GM12878 (cell line): ENCODE results near the gene KDELR1. TPM values are rescaled to one million over a fixed set of nuclear protein-coding genes. Genes with fewer than 3 reads are reported as not detected.

ENCODE experiments used
- ATAC-seq: fragments of 200-7000 bp; cut with Tn5 transposase; 3 replicates; pipeline ENCODE4 v1.9.1; 2020; ENCODE audit warnings: mild to moderate bottlenecking, moderate library complexity
- BruUV-seq: library from RNA; stranded (reverse); fragments of 400-500 nt; replicated peaks from 2 replicates; lab custom pipeline; 2021; lab: Mats Ljungman, UMichigan
- CTCF ChIA-PET: fragments of 300-600 bp; sonication (Branson Sonifier 250); formaldehyde crosslinking; extraction: SDS; loops from one replicate; lab custom pipeline; 2021; ENCODE audit warnings: inconsistent platforms; lab: Yijun Ruan, JAX
- POLR2A ChIA-PET: fragments of 350-600 bp; formaldehyde crosslinking; extraction: SDS; loops from one replicate; lab custom pipeline; 2021; ENCODE audit warnings: inconsistent platforms; lab: Charles Lee
- RAD21 ChIA-PET: fragments of 300-600 bp; sonication (Branson Sonifier 250); formaldehyde crosslinking; loops from one replicate; lab custom pipeline; 2023; ENCODE audit warnings: antibody characterized with exemption; ENCODE audit not compliant: unreplicated experiment; lab: Charles Lee
- SMC1A ChIA-PET: fragments of 300-600 bp; sonication (Branson Sonifier 250); formaldehyde crosslinking; loops from one replicate; lab custom pipeline; 2023; ENCODE audit not compliant: unreplicated experiment, uncharacterized antibody; lab: Charles Lee
- DNase-seq: peaks from one replicate; pipeline ENCODE4 v3.0.0-alpha.2; 2011; ENCODE audit warnings: low read depth, low spot score
- FAIRE-seq: peaks from 3 replicates; lab custom pipeline; 2011; peaks lifted over from hg19 to GRCh38; lab: Jason Lieb, UNC
- H2AFZ ChIP-seq: 2 replicates; pipeline ENCODE4 v1.6.0; 2011; ENCODE audit warnings: low read depth, low read length, control low read depth; ENCODE audit not compliant: control insufficient read depth
- H3K27ac ChIP-seq: 2 replicates; pipeline ENCODE4 v1.5.1; 2011; ENCODE audit warnings: control low read depth; ENCODE audit not compliant: control insufficient read depth, insufficient read depth
- H3K27me3 ChIP-seq, 2 experiments: replicated peaks in 1 of 2; 2 replicates each; pipeline versions ENCODE4 v1.6.0 to v1.6.1; 2011; ENCODE audit warnings: low read length in 1 of 2; ENCODE audit not compliant: control insufficient read depth in 2 of 2, insufficient read depth in 2 of 2
- H3K36me3 ChIP-seq, 2 experiments: 2 replicates each; pipeline ENCODE4 v1.5.1; 2011; ENCODE audit warnings: low read length in 1 of 2; ENCODE audit not compliant: control insufficient read depth in 2 of 2, insufficient read depth in 2 of 2
- H3K4me1 ChIP-seq: 2 replicates; pipeline ENCODE4 v1.6.1; 2011; ENCODE audit warnings: mild to moderate bottlenecking, low read length, moderate library complexity, mixed read lengths; ENCODE audit not compliant: control insufficient read depth, insufficient read depth
- H3K4me2 ChIP-seq: 2 replicates; pipeline ENCODE4 v1.6.0; 2011; ENCODE audit warnings: control low read depth; ENCODE audit not compliant: control insufficient read depth, insufficient read depth
- H3K4me3 ChIP-seq: fragments of 200-600 bp; sonication (generic); 2 replicates; pipeline ENCODE4 v1.5.1; 2016
- H3K79me2 ChIP-seq: 2 replicates; pipeline ENCODE4 v1.6.0; 2011; ENCODE audit warnings: low read length; ENCODE audit not compliant: control insufficient read depth, insufficient read depth
- H3K9ac ChIP-seq: 2 replicates; pipeline ENCODE4 v1.8.0; 2011; ENCODE audit warnings: low read length, control low read depth, mixed read lengths; ENCODE audit not compliant: control insufficient read depth, insufficient read depth
- H3K9me3 ChIP-seq: replicated peaks from 3 replicates; pipeline ENCODE4 v1.5.1; 2011; ENCODE audit warnings: mild to moderate bottlenecking, low read length; ENCODE audit not compliant: control insufficient read depth, insufficient read depth
- H4K20me1 ChIP-seq: 2 replicates; pipeline ENCODE4 v1.6.0; 2011; ENCODE audit not compliant: control insufficient read depth, insufficient read depth
- ATF7 ChIP-seq: fragments of 450-650 bp; IDR thresholded peaks from 2 replicates; pipeline ENCODE4 v1.6.1; 2016; ENCODE audit warnings: low read depth, mild to moderate bottlenecking
- DPF2 ChIP-seq: fragments of 450-650 bp; IDR thresholded peaks from 2 replicates; pipeline ENCODE4 v1.6.1; 2017; ENCODE audit warnings: mild to moderate bottlenecking
- IKZF2 ChIP-seq, 2 experiments: fragments of 450-650 bp; IDR thresholded peaks; 2 replicates each; pipeline ENCODE4 v1.6.1; 2017; ENCODE audit warnings: mild to moderate bottlenecking in 2 of 2, moderate library complexity in 2 of 2
- KLF5 ChIP-seq: fragments of 450-650 bp; IDR thresholded peaks from 2 replicates; pipeline ENCODE4 v1.6.1; 2014; ENCODE audit warnings: mild to moderate bottlenecking; ENCODE audit not compliant: partially characterized antibody
- MEF2B ChIP-seq: fragments of 450-650 bp; IDR thresholded peaks from 2 replicates; pipeline ENCODE4 v1.6.1; 2018; ENCODE audit warnings: mild to moderate bottlenecking, moderate library complexity; ENCODE audit not compliant: partially characterized antibody, poor library complexity, severe bottlenecking
- MTA2 ChIP-seq: fragments of 450-650 bp; IDR thresholded peaks from 2 replicates; pipeline ENCODE4 v1.6.1; 2016; ENCODE audit warnings: low read depth, mild to moderate bottlenecking, moderate library complexity
- NBN ChIP-seq: fragments of 450-650 bp; IDR thresholded peaks from 2 replicates; pipeline ENCODE4 v1.6.1; 2016
- RAD51 ChIP-seq: fragments of 450-650 bp; IDR thresholded peaks from 2 replicates; pipeline ENCODE4 v1.6.1; 2016; ENCODE audit warnings: moderate library complexity, mild to moderate bottlenecking, inconsistent platforms
- SMARCA5 ChIP-seq: fragments of 450-650 bp; IDR thresholded peaks from 2 replicates; pipeline ENCODE4 v1.6.1; 2017; ENCODE audit warnings: mild to moderate bottlenecking
- WRNIP1 ChIP-seq: IDR thresholded peaks from 2 replicates; pipeline ENCODE4 v1.6.1; 2011; ENCODE audit warnings: low read depth, low read length, improper control_type of control experiment, borderline replicate concordance
- ZNF207 ChIP-seq: fragments of 450-650 bp; IDR thresholded peaks from 2 replicates; pipeline ENCODE4 v1.6.1; 2014; ENCODE audit warnings: antibody characterized with exemption, mild to moderate bottlenecking, borderline replicate concordance
- WGBS: methylation state at CpG from one replicate; pipeline ENCODE4 v1.1.6; 2016; ENCODE audit warnings: low lambda C conversion rate; ENCODE audit not compliant: insufficient replicate concordance, insufficient coverage; ENCODE audit errors: missing lambda C conversion rate; 5-methylcytosine and 5-hydroxymethylcytosine counted together
- in situ Hi-C: fragments of 300-500 bp; cut with MboI; formaldehyde crosslinking; loops from 9 replicates; pipeline ENCODE4 v1.14.3; 2018; ENCODE audit warnings: mixed read lengths
- intact Hi-C: fragments of 100-400 bp; cut with micrococcal nuclease; formaldehyde crosslinking; loops from one replicate; pipeline ENCODE4 v1.14.2; 2022; ENCODE audit not compliant: unreplicated experiment
- polyA plus RNA-seq, 11 experiments: library from polyadenylated mRNA; depleted of rRNA in 4 of 11; unstranded in 6 of 11; stranded (reverse) in 5 of 11; fragments of >200 nt; fragmentation: Nextera tagmentation in 4 of 11; fragmentation: Illumina TruSeq in 1 of 11; extraction: Ambion mirVana in 4 of 11; extraction: Trizol in 1 of 11; gene quantifications; 1 replicate in 1 of 11; 2 replicates in 10 of 11; pipeline versions ENCODE4 v1.2.1 to v1.2.3, GENCODE V29; 2011 to 2016; ENCODE audit warnings: inconsistent platforms in 2 of 11, missing spikeins in 2 of 11, low read depth in 1 of 11
- total RNA-seq, 4 experiments: library from RNA; depleted of rRNA in 3 of 4; stranded (reverse); fragments of >200 nt in 3 of 4; fragmentation: Illumina TruSeq in 1 of 4; extraction: Trizol in 1 of 4; gene quantifications; 2 replicates each; pipeline versions ENCODE4 v1.2.1 to v1.2.3, GENCODE V29; 2013 to 2021
- TF ChIP-seq, protein P1 (sequence below): fragments of 450-650 bp; IDR thresholded peaks from 2 replicates; pipeline ENCODE4 v1.6.1; 2014; ENCODE audit warnings: mild to moderate bottlenecking
- TF ChIP-seq, protein P2 (sequence below), 3 experiments: IDR thresholded peaks in 2 of 3; conservative IDR thresholded peaks in 1 of 3; 2 replicates each; pipeline ENCODE4 v1.5.1; 2011; ENCODE audit warnings: low read depth in 3 of 3, low read length in 3 of 3, mild to moderate bottlenecking in 3 of 3, control low read depth in 2 of 3, moderate library complexity in 2 of 3, inconsistent platforms in 1 of 3, mixed read lengths in 1 of 3; ENCODE audit not compliant: control insufficient read depth in 2 of 3, insufficient read depth in 1 of 3; ENCODE audit errors: extremely low read depth in 1 of 3
- TF ChIP-seq, protein P3 (sequence below): fragments of 450-650 bp; IDR thresholded peaks from 2 replicates; pipeline ENCODE4 v1.6.1; 2016; ENCODE audit warnings: mild to moderate bottlenecking, moderate library complexity, borderline replicate concordance

Gene KDELR1
- total and polyA plus RNA-seq, 10 of the 15 experiments (the other 5 are each of a cell fraction or from before 2014, with no cell fraction given): 2.3 to 71.0 (median 45.2) TPM

DNA sequence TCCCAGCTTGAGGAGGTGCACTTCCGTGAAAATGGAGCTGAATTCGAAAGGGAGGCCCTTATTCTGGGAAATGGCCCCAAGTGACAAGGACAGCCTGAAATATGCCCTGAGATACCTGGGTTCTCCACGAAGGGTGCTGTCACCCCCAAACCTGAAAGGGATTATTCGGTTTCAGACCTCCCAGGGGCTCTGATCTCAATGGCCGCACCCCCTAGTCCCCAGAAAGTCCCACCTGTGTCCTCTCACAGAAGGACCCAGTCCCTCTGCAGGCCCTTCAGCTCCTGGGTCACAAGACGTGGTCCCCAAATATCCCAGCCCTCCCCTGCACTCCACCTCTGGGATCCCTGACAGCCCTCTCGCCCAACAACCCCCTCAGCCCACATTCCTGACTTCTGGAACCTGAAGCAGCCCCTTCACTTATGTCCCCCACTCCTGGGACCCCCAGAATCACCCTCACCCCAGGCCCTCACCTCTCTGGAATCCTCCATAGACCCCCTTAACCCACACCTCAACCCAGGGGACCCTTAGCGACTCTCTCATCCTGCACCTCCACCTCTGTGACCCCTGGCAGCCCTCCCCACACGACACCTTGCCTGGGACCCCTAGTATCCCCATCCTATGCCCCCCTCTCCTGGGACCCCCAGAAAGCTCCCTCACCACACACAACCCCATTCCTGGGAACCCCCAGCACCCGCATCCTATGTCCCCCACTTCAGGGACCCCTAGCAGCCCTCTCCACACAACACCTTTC is 26.6 kb downstream of the KDELR1 start:
- Histone ChIP-seq H3K9ac (peak overlapping the region; percentile 76), H3K9me3 (no peaks in the 10 kb centered on the region), H3K27me3 (no peaks in the 10 kb centered on the region), H3K4me1 (peaks cover 9% of the 10 kb centered on the region; the same call in 1 of the 2 replicates), H3K4me2 (peak overlapping the region; percentile 80), H4K20me1 (no peaks in the 10 kb centered on the region), H3K79me2 (peaks cover 3% of the 10 kb centered on the region), H3K27ac (peak overlapping the region; percentile 81), H3K36me3 (no peaks in the 10 kb centered on the region), H3K4me3 (peak overlapping the region; percentile 79), H2AFZ (peak overlapping the region; percentile 77)
- intact Hi-C loops (loop anchor here (5.0 kb wide), 1 partner anchor 128 kb away; no protein-coding TSS in a partner anchor), in situ Hi-C loops (no loop called here)
- FAIRE-seq (no peak), ATAC-seq (peak; percentile 2), DNase-seq (no peak)
- ChIA-PET SMC1A (interaction anchor here (0.7 to 1.6 kb wide), 6 partner anchors 26 to 220 kb away, joined by 3 to 7 read pairs (median 4); partner anchors contain the start of gene KDELR1), POLR2A (interaction anchor here (0.9 to 3.1 kb wide), 11 partner anchors 10 to 161 kb away, joined by 3 to 39 read pairs (median 6); partner anchors contain the start of genes EMP3 and KDELR1), RAD21 (interaction anchor here (0.6 to 2.5 kb wide), 6 partner anchors 27 to 194 kb away, joined by 3 to 46 read pairs (median 5); partner anchors contain the start of genes EMP3, KDELR1, LIG1 and ZSWIM9), CTCF (interaction anchor here (0.9 to 3.1 kb wide), 9 partner anchors 11 to 1046 kb away, joined by 3 to 36 read pairs (median 8); partner anchors contain the start of genes GRIN2D and KDELR1)
- 29% methylated on average over 10 of the region's 10 CpGs for WGBS
- TSS peak; percentile 98 for BruUV-seq
- TF ChIP-seq, protein P1, sequence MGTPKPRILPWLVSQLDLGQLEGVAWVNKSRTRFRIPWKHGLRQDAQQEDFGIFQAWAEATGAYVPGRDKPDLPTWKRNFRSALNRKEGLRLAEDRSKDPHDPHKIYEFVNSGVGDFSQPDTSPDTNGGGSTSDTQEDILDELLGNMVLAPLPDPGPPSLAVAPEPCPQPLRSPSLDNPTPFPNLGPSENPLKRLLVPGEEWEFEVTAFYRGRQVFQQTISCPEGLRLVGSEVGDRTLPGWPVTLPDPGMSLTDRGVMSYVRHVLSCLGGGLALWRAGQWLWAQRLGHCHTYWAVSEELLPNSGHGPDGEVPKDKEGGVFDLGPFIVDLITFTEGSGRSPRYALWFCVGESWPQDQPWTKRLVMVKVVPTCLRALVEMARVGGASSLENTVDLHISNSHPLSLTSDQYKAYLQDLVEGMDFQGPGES: no peak
- TF ChIP-seq DPF2: 0 out of 2 replicates have a peak, but pooled peaks have one; percentile 30
- peak; percentile 37; the same call in 1 of the 2 replicates for TF ChIP-seq MTA2
- TF ChIP-seq ATF7: 0 out of 2 replicates have a peak, but pooled peaks have one; percentile 10
- 0 out of 2 replicates have a peak, but pooled peaks have one; percentile 49 for TF ChIP-seq WRNIP1
- 0 out of 2 replicates have a peak, but pooled peaks have one; percentile 46 for TF ChIP-seq SMARCA5
- TF ChIP-seq IKZF2 (IDR thresholded peaks at IDR 0.05): peak in 1 of 2 experiments; percentile 53; a peak in 2 of 4 replicates
- peak; percentile 8 for TF ChIP-seq KLF5
- no peak for TF ChIP-seq ZNF207
- no peak for TF ChIP-seq MEF2B
- TF ChIP-seq, protein P2, sequence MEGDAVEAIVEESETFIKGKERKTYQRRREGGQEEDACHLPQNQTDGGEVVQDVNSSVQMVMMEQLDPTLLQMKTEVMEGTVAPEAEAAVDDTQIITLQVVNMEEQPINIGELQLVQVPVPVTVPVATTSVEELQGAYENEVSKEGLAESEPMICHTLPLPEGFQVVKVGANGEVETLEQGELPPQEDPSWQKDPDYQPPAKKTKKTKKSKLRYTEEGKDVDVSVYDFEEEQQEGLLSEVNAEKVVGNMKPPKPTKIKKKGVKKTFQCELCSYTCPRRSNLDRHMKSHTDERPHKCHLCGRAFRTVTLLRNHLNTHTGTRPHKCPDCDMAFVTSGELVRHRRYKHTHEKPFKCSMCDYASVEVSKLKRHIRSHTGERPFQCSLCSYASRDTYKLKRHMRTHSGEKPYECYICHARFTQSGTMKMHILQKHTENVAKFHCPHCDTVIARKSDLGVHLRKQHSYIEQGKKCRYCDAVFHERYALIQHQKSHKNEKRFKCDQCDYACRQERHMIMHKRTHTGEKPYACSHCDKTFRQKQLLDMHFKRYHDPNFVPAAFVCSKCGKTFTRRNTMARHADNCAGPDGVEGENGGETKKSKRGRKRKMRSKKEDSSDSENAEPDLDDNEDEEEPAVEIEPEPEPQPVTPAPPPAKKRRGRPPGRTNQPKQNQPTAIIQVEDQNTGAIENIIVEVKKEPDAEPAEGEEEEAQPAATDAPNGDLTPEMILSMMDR (IDR thresholded peaks at IDR 0.05 in 2 of 3, conservative IDR thresholded peaks at IDR 0.05 in 1 of 3; ENCODE audit: control insufficient read depth in 2 of 3, extremely low read depth in 1 of 3, insufficient read depth in 1 of 3, low read depth in 3 of 3, low read length in 3 of 3): peak in 1 of 3 experiments; percentile 17; a peak in 1 of 6 replicates
- TF ChIP-seq NBN: 0 out of 2 replicates have a peak, but pooled peaks have one; percentile 60
- TF ChIP-seq, protein P3, sequence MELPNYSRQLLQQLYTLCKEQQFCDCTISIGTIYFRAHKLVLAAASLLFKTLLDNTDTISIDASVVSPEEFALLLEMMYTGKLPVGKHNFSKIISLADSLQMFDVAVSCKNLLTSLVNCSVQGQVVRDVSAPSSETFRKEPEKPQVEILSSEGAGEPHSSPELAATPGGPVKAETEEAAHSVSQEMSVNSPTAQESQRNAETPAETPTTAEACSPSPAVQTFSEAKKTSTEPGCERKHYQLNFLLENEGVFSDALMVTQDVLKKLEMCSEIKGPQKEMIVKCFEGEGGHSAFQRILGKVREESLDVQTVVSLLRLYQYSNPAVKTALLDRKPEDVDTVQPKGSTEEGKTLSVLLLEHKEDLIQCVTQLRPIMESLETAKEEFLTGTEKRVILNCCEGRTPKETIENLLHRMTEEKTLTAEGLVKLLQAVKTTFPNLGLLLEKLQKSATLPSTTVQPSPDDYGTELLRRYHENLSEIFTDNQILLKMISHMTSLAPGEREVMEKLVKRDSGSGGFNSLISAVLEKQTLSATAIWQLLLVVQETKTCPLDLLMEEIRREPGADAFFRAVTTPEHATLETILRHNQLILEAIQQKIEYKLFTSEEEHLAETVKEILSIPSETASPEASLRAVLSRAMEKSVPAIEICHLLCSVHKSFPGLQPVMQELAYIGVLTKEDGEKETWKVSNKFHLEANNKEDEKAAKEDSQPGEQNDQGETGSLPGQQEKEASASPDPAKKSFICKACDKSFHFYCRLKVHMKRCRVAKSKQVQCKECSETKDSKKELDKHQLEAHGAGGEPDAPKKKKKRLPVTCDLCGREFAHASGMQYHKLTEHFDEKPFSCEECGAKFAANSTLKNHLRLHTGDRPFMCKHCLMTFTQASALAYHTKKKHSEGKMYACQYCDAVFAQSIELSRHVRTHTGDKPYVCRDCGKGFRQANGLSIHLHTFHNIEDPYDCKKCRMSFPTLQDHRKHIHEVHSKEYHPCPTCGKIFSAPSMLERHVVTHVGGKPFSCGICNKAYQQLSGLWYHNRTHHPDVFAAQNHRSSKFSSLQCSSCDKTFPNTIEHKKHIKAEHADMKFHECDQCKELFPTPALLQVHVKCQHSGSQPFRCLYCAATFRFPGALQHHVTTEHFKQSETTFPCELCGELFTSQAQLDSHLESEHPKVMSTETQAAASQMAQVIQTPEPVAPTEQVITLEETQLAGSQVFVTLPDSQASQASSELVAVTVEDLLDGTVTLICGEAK: peak; percentile 51; the same call in 1 of the 2 replicates
- 0 out of 2 replicates have a peak, but pooled peaks have one; percentile 47 for TF ChIP-seq RAD51
